Measurements from ENCODE around the gene CCT5. TPM values are rescaled to one million over a fixed set of nuclear protein-coding genes. Genes with fewer than 3 reads are reported as not detected.
A peak's percentile ranks its signal among the peaks of the same experiment; 100 is the strongest.

CCT5 gene
- polyA plus RNA-seq, 1 of the 3 experiments (the other 2 are of a cell fraction), result 378 TPM

DNA sequence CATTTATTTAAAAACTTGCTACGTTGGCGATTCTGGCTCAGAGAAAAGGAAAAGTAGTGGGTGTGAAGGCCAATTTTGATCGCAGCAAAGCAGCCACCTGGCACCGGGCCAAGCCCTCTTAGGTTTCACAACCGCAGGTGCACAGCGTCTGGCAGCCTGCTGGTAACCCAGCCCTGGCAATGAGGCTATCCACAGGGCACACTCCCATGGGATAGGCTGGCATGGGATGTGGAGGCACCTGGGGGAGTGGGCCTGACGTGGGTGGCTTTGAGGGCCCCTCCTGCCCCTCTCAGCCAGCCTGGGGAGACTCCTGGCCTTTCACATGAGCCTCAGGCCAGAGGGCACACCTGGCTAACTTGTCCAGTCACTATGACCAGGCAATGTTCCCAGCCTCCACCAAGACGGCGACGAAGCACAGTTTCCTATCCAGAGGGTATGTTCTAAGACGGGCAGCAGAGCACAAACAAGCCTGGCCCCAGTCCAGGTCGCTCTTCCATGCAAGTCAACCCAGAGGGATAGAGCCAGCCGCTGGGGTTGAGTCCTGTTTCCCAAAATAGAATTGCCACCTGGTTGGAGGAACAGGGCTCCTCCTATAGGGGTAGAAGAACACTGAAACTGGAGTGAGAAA is 38.6 kb downstream of the CCT5 start:
- Histone ChIP-seq H4K20me1 (ENCODE audit: insufficient read depth) (no peaks in the 10 kb centered on the region), H3K4me1 (ENCODE audit: control insufficient read depth in 1 of 2, insufficient read depth in 2 of 2, low read depth in 1 of 2, low read length in 1 of 2) (peaks cover 0 to 10% of the 10 kb centered on the region in 2 experiments; a peak in 1 of 4 replicates), H3K9ac (no peak overlapping the region), H3K4me2 (no peak overlapping the region), H3K9me2 (no peaks in the 10 kb centered on the region), H3K4me3 (ENCODE audit: low read depth in 2 of 2, low read length in 1 of 2) (no peak overlapping the region), H3F3A (replicated peaks; ENCODE audit: insufficient read depth) (no peaks in the 10 kb centered on the region), H3K27me3 (ENCODE audit: insufficient read depth) (no peaks in the 10 kb centered on the region), H3K79me2 (ENCODE audit: insufficient read depth) (no peaks in the 10 kb centered on the region), H3K9me3 (no peaks in the 10 kb centered on the region), H2AFZ (ENCODE audit: low read depth) (no peak overlapping the region), H3K36me3 (replicated peaks in 1 of 2; ENCODE audit: control insufficient read depth in 1 of 2, insufficient read depth in 2 of 2, low read length in 1 of 2) (peaks cover 4 to 11% of the 10 kb centered on the region in 2 experiments), H3K27ac (ENCODE audit: low read depth in 2 of 2, low read length in 1 of 2) (no peak overlapping the region)
- WGBS (ENCODE audit: low lambda C conversion rate), result 79% methylated on average over 8 of the region's 13 CpGs
- DNase-seq, result no peak
- TF ChIP-seq NFIC (IDR thresholded peaks at IDR 0.05; ENCODE audit: borderline replicate concordance) (peak; percentile 38; the same call in 1 of the 2 replicates), CTCF (IDR thresholded peaks at IDR 0.05) (no peak)
- POLR2A ChIA-PET, result no interaction called here
- CTCF ChIA-PET, result no interaction called here

GRCh38 chr5:10289353-10289752 is 39.3 kb downstream of the CCT5 start:
- Histone ChIP-seq H3K4me3 (ENCODE audit: low read depth in 2 of 2, low read length in 1 of 2) (no peak overlapping the region), H3K27ac (ENCODE audit: low read depth in 2 of 2, low read length in 1 of 2) (no peak overlapping the region), H3K36me3 (replicated peaks in 1 of 2; ENCODE audit: control insufficient read depth in 1 of 2, insufficient read depth in 2 of 2, low read length in 1 of 2) (peaks cover 4 to 11% of the 10 kb centered on the region in 2 experiments), H3K27me3 (ENCODE audit: insufficient read depth) (no peaks in the 10 kb centered on the region), H3K9me3 (no peaks in the 10 kb centered on the region), H3K9me2 (no peaks in the 10 kb centered on the region), H3K79me2 (ENCODE audit: insufficient read depth) (no peaks in the 10 kb centered on the region), H4K20me1 (ENCODE audit: insufficient read depth) (no peaks in the 10 kb centered on the region), H3F3A (replicated peaks; ENCODE audit: insufficient read depth) (no peaks in the 10 kb centered on the region), H3K4me1 (ENCODE audit: control insufficient read depth in 1 of 2, insufficient read depth in 2 of 2, low read depth in 1 of 2, low read length in 1 of 2) (peaks cover 0 to 10% of the 10 kb centered on the region in 2 experiments; a peak in 1 of 4 replicates), H3K9ac (no peak overlapping the region), H3K4me2 (no peak overlapping the region), H2AFZ (ENCODE audit: low read depth) (no peak overlapping the region)
- TF ChIP-seq ZBTB33 (IDR thresholded peaks at IDR 0.05; ENCODE audit: borderline replicate concordance, low read depth), result no peak
- TF ChIP-seq NRF1 (IDR thresholded peaks at IDR 0.05; ENCODE audit: low read depth, low read length), result no peak
- TF ChIP-seq RCOR1 (IDR thresholded peaks at IDR 0.05; ENCODE audit: low read length), result no peak
- TF ChIP-seq, protein P1, sequence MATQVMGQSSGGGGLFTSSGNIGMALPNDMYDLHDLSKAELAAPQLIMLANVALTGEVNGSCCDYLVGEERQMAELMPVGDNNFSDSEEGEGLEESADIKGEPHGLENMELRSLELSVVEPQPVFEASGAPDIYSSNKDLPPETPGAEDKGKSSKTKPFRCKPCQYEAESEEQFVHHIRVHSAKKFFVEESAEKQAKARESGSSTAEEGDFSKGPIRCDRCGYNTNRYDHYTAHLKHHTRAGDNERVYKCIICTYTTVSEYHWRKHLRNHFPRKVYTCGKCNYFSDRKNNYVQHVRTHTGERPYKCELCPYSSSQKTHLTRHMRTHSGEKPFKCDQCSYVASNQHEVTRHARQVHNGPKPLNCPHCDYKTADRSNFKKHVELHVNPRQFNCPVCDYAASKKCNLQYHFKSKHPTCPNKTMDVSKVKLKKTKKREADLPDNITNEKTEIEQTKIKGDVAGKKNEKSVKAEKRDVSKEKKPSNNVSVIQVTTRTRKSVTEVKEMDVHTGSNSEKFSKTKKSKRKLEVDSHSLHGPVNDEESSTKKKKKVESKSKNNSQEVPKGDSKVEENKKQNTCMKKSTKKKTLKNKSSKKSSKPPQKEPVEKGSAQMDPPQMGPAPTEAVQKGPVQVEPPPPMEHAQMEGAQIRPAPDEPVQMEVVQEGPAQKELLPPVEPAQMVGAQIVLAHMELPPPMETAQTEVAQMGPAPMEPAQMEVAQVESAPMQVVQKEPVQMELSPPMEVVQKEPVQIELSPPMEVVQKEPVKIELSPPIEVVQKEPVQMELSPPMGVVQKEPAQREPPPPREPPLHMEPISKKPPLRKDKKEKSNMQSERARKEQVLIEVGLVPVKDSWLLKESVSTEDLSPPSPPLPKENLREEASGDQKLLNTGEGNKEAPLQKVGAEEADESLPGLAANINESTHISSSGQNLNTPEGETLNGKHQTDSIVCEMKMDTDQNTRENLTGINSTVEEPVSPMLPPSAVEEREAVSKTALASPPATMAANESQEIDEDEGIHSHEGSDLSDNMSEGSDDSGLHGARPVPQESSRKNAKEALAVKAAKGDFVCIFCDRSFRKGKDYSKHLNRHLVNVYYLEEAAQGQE (IDR thresholded peaks at IDR 0.05; ENCODE audit: low read depth, low read length), result no peak
- no peak for TF ChIP-seq GATA2 (CRISPR knock-in tag; IDR thresholded peaks at IDR 0.05)
- TF ChIP-seq TEAD4 (IDR thresholded peaks at IDR 0.05; ENCODE audit: borderline replicate concordance, insufficient read depth), result no peak
- CTCF ChIA-PET, result no interaction called here
- DNase-seq, result no peak
- POLR2A ChIA-PET, result no interaction called here
- 93% methylated on average over 6 of the region's 6 CpGs for WGBS (ENCODE audit: low lambda C conversion rate)
